Measurements from ENCODE around the gene HSBP1L1. TPM values are rescaled to one million over a fixed set of nuclear protein-coding genes. Genes with fewer than 3 reads are reported as not detected.

Gene HSBP1L1
- total and polyA plus RNA-seq, 2 donors (not counting 1 experiment from before 2014, with no cell fraction given), result 13.4 to 24.6 TPM

GRCh38 chr18:79943608-79944125 is 20.8 kb upstream of the HSBP1L1 start:
- Histone ChIP-seq H3K27me3 (ENCODE audit: control insufficient read depth, insufficient read depth, low read length) (no peaks in the 10 kb centered on the region), H2AFZ (ENCODE audit: low read length) (no peak overlapping the region), H4K20me1 (ENCODE audit: control insufficient read depth, extremely low read depth, insufficient read depth, low read length) (no peaks in the 10 kb centered on the region), H3K79me2 (ENCODE audit: control insufficient read depth, insufficient read depth, low read length) (peaks cover 33% of the 10 kb centered on the region), H3K9me3 (ENCODE audit: control insufficient read depth, insufficient read depth, low read depth, low read length) (no peaks in the 10 kb centered on the region), H3K4me2 (ENCODE audit: extremely low read depth, insufficient read depth, low read length) (no peak overlapping the region), H3K9ac (ENCODE audit: insufficient read depth, low read length) (no peak overlapping the region), H3K27ac (ENCODE audit: insufficient read depth, low read length) (no peak overlapping the region), H3K4me1 (ENCODE audit: control insufficient read depth, extremely low read depth, insufficient read depth, low read length) (no peaks in the 10 kb centered on the region), H3K4me3 (replicated peaks in 1 of 4; ENCODE audit: control extremely low read depth in 1 of 4, insufficient read depth in 1 of 4, low read depth in 3 of 4, low read length in 4 of 4) (no peak overlapping the region), H3K36me3 (ENCODE audit: control insufficient read depth, insufficient read depth, low read length) (peaks cover 2% of the 10 kb centered on the region)
- TF ChIP-seq CTCF (conservative IDR thresholded peaks at IDR 0.05 in 1 of 2, IDR thresholded peaks at IDR 0.05 in 1 of 2; ENCODE audit: low read depth in 1 of 2, low read length in 2 of 2) (no peak), EZH2 (IDR thresholded peaks at IDR 0.05; ENCODE audit: low read length, missing control alignments) (no peak)
- DNase-seq (ENCODE audit: low read depth in 2 of 2), result no peak

DNA sequence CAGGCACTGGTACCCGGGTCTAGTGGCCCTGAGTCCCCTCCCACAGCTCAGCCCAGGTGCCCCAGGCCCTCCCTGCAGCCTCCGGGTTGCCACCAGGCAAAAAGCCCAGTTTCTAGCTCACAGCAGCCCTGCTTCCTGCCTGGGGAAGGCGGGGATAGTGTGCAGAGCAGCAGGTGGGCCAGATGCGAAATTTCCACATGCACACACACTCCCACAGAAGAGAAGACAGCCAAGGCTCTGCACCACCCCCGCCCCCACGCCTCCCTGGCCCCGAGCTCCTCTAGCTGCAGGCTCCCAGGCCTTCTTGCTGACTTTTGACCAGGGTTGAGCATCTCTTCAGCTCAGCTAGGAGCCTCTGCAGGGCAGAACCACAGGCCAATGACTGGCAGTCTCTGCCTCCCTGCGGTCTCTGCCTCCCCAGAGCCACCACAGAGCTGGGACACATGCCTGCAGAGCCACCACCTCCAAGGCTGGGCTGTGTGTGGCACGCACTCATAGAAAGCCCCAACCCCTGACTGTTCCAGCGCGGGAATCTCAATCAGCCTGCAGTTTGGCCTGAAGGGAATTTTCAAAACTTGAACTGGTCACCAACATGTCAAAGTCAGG is 20.2 kb upstream of the HSBP1L1 start:
- Histone ChIP-seq H3K4me2 (ENCODE audit: extremely low read depth, insufficient read depth, low read length) (no peak overlapping the region), H4K20me1 (ENCODE audit: control insufficient read depth, extremely low read depth, insufficient read depth, low read length) (no peaks in the 10 kb centered on the region), H3K4me3 (replicated peaks in 1 of 4; ENCODE audit: control extremely low read depth in 1 of 4, insufficient read depth in 1 of 4, low read depth in 3 of 4, low read length in 4 of 4) (no peak overlapping the region), H3K9ac (ENCODE audit: insufficient read depth, low read length) (no peak overlapping the region), H3K79me2 (ENCODE audit: control insufficient read depth, insufficient read depth, low read length) (peaks cover 37% of the 10 kb centered on the region), H3K9me3 (ENCODE audit: control insufficient read depth, insufficient read depth, low read depth, low read length) (no peaks in the 10 kb centered on the region), H3K27ac (ENCODE audit: insufficient read depth, low read length) (no peak overlapping the region), H2AFZ (ENCODE audit: low read length) (no peak overlapping the region), H3K27me3 (ENCODE audit: control insufficient read depth, insufficient read depth, low read length) (no peaks in the 10 kb centered on the region), H3K36me3 (ENCODE audit: control insufficient read depth, insufficient read depth, low read length) (peaks cover 6% of the 10 kb centered on the region), H3K4me1 (ENCODE audit: control insufficient read depth, extremely low read depth, insufficient read depth, low read length) (no peaks in the 10 kb centered on the region)
- no peak for DNase-seq (ENCODE audit: low read depth in 2 of 2)
- no peak for TF ChIP-seq CTCF (conservative IDR thresholded peaks at IDR 0.05 in 1 of 2, IDR thresholded peaks at IDR 0.05 in 1 of 2; ENCODE audit: low read depth in 1 of 2, low read length in 2 of 2)
- TF ChIP-seq EZH2 (IDR thresholded peaks at IDR 0.05; ENCODE audit: low read length, missing control alignments), result no peak

DNA sequence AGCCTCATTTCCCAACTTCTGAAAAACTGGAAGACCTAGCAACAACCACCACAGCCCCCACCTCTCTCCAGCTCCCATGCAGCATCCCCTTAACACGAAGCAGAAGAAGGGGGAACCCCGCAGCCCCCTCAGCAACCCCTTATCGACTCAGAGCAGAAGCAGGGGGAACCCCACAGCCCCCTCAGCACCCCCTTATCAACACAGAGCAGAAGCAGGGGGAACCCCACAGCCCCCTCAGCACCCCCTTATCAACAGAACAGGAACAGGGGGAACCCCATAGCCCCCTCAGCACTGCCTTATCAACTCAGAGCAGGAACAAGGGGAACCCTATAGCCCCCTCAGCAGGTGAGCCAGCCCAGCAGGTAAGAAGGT is 19.7 kb upstream of the HSBP1L1 start:
- Histone ChIP-seq H3K36me3 (ENCODE audit: control insufficient read depth, insufficient read depth, low read length) (peaks cover 6% of the 10 kb centered on the region), H3K79me2 (ENCODE audit: control insufficient read depth, insufficient read depth, low read length) (peaks cover 40% of the 10 kb centered on the region), H3K4me2 (ENCODE audit: extremely low read depth, insufficient read depth, low read length) (no peak overlapping the region), H3K9me3 (ENCODE audit: control insufficient read depth, insufficient read depth, low read depth, low read length) (no peaks in the 10 kb centered on the region), H4K20me1 (ENCODE audit: control insufficient read depth, extremely low read depth, insufficient read depth, low read length) (no peaks in the 10 kb centered on the region), H3K9ac (ENCODE audit: insufficient read depth, low read length) (no peak overlapping the region), H2AFZ (ENCODE audit: low read length) (no peak overlapping the region), H3K27me3 (ENCODE audit: control insufficient read depth, insufficient read depth, low read length) (no peaks in the 10 kb centered on the region), H3K4me3 (replicated peaks in 1 of 4; ENCODE audit: control extremely low read depth in 1 of 4, insufficient read depth in 1 of 4, low read depth in 3 of 4, low read length in 4 of 4) (no peak overlapping the region), H3K27ac (ENCODE audit: insufficient read depth, low read length) (no peak overlapping the region), H3K4me1 (ENCODE audit: control insufficient read depth, extremely low read depth, insufficient read depth, low read length) (peaks cover 3% of the 10 kb centered on the region)
- no peak for DNase-seq (ENCODE audit: low read depth in 2 of 2)
- TF ChIP-seq CTCF (conservative IDR thresholded peaks at IDR 0.05 in 1 of 2, IDR thresholded peaks at IDR 0.05 in 1 of 2; ENCODE audit: low read depth in 1 of 2, low read length in 2 of 2) (no peak), EZH2 (IDR thresholded peaks at IDR 0.05; ENCODE audit: low read length, missing control alignments) (no peak)

Measured in fibroblast of lung (primary cell).